HG03066 (cell line): ENCODE measurements around the gene WDR26.
"Not testable (repeated sequence)": the region's sequence is repeated elsewhere in the genome, so short reads cannot be mapped to it uniquely, and the experiment has no call there.

Experiments
- ATAC-seq: cut with Tn5 transposase; IDR thresholded peaks from one replicate; pipeline ENCODE4 v1.9.1; 2021; ENCODE audit warnings: low read depth; ENCODE audit not compliant: unreplicated experiment

The WDR26 gene

DNA sequence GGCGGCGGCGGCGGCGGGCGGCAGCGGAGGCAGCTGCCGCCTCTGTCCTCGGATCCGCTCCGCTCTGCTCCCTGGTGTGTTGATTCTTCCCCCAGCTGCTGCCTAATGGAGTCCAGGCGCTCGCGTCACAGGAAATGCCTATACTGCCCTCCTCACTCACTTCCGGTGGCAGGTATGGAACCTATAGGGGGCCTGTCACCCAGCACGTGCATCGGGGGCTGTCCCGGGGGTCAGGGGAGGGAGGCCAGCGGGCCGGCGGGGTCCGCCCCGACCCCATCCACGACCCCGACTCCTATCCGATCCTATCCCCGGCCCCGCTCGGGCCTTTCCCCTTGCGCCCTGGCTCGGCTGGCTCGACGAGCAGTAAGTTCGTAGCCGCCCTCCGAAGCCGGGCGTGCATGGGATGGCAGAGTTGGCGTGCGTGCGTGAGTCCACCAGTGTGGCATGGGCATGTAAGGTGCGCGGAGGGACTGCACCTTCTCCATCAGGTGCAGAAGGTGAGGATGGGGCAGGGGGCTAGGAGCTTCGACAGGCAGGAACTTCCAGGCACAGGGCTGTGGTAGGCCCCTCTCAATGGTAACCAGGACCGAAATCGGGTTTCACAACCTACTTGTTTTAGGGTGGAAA is at the start of gene WDR26:
TSS of gene WDR26 (minus strand) at position 107 of the 627 bp plus-strand sequence.
- peak; percentile 85 for ATAC-seq

DNA sequence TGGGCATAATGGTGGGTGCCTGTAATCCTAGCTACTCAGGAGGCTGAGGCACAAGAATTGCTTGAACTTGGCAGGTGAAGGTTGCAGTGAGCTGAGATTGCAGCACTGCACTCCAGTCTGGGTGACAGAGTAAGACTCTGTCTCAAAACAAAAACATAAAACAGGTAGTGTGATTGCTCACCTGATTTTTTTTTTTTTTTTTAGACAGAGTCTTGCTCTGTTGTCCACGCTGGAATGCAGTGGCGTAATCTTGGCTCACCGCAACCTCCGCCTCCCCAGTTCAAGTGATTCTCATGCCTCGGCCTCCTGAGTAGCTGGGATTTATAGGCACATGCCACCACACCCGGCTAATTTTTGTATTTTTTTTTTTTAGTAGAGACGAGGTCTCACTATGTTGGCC is 48.6 kb upstream of the WDR26 start:
- not testable (repeated sequence) for ATAC-seq

DNA sequence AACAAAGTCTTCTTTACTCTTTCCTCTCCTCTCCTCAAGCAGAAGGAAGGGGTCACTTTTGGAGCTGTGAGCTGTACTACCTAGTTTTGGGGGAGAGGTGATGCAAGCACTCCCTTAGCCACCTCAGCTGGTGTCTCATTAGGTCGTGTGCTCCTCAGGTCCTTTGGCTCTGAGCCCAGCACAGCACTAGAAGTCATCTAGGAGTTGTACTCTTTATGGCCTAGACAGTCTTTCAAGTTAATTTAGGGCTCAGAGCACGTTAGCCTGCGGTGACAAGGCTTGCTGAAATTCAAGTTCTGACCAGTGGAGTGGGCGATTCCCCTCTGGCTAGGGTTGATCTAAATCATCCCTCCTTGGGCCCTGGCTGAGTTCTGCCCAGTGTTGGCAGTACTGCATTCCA is 48.0 kb upstream of the WDR26 start:
- no peak for ATAC-seq

GRCh38 chr1:224481601-224482000 is 47.0 kb upstream of the WDR26 start:
- ATAC-seq = no peak

DNA sequence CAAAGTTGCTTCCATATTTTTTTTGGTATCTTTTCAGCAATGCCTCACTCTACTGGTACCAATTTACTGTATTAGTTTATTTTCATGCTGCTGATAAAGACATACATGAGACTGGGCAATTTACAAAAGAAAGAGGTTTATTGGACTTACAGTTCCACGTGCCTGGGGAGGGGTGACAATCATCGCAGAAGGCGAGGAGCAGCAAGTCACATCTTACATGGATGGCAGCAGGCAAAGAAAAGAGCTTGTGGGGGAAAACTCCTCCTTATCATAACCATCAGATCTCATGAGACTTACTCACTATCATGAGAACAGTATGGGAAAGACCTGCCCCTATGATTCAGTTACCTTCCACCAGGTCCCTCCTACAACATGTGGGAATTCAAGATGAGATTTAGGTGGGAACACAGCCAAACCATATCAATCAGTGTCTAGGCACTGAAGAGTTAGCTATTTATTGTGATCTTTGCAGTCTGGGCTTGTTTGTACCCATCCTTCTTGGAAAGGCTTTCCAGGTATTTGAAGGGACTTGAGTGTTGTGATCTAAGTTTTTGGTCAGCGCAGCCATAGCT is 46.4 kb upstream of the WDR26 start:
- not testable (repeated sequence) for ATAC-seq

GRCh38 chr1:224480200-224480599 is 45.6 kb upstream of the WDR26 start:
- ATAC-seq = not testable (repeated sequence)

GRCh38 chr1:224472806-224473205 is 38.2 kb upstream of the WDR26 start:
- no peak for ATAC-seq

GRCh38 chr1:224466154-224466553 is 31.6 kb upstream of the WDR26 start:
- ATAC-seq = no peak

- ATAC-seq = no peak
Measured at GRCh38 chr1:224459966-224460365, 25.4 kb upstream of the WDR26 start.

DNA sequence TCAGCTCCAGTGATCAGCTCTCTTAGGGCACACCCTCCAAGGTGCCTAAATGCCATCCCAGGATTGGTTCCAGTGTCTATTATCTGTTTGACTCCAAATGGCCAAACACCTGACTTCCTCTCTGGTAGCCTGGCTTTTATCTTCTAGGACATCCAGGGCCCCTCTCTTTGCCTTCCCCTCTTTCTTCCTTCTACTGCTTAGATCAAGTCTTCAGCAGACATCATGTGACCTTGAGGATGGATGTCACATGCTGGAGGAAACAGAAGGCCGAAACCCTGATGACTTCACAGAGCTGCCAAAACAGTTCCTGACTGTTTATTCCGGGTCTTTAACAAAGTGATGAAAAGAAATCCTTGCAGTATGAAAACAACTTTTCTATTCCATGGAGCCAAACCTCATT is 24.4 kb upstream of the WDR26 start:
- no peak for ATAC-seq

DNA sequence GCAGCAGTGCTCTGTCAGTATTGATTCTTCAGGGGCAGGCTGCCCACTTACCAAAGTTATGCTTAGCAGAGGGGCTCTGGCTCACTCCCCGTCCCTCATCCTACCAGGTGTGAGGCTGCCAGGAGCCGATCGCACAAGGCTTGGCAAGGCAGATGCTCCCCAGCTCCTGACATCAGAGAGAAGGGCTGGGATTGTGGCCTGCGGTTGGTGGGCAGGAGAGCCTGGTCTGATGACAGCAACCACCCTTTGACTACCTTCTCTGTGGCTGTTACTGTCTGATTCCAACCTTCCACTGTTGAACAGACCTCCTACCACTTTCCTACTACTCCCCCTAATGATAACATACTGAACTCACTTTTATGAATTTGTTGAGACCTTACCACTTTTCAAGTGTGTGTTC is 23.7 kb upstream of the WDR26 start:
- no peak for ATAC-seq

GRCh38 chr1:224457782-224458144 is 23.2 kb upstream of the WDR26 start:
- no peak for ATAC-seq

DNA sequence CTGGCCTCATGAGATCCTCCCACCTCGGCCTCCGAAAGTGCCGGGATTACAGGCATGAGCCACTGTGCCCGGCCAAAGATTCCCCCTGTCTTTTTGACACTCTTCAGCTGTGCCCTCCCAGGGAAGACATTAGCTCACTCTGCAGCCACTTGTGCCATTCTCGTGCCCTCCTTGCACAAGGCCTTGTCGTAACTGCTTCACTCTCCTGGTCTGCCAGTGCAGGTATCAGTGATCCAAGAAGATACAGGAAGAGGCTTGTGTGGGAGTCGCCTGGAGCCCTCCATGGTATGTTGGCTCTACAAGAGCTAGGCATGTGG is 22.0 kb upstream of the WDR26 start:
- ATAC-seq = no peak

DNA sequence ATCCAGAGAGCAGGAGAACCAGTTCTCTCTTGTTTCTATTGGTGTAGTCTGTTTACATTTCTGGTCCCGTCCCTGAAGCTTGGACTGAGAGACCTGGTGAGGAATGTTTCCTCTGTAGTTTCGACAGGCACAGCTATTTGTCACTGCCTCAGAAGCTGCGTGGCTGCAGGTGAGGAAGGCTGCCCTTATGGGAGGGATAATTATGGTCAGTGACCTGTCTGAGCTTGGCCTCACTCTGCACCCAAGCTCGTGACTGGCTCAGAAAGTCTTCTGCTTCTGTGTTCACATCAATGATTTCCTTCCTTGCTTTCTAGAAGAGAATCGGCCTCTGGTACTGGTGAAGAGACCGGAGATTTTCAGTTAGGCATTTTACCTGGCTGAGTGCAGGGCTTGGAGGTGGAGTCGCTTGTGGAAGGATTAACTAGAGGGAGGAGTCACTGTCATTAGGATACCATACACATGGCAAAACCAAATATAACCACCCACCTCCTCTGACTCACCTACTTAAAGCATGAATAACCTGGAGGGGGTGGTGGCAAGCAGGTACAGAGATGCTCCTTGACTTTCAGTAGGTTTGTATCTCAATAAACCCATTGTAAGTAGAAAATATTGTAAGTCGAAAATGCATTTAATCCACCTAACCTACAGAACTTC is 19.9 kb upstream of the WDR26 start:
- no peak for ATAC-seq

GRCh38 chr1:224450561-224451350 is 16.2 kb upstream of the WDR26 start:
- no peak for ATAC-seq

GRCh38 chr1:224450159-224450558 is 15.6 kb upstream of the WDR26 start:
- ATAC-seq = no peak

- no peak for ATAC-seq
Measured at GRCh38 chr1:224448453-224449017, 13.9 kb upstream of the WDR26 start.

- no peak for ATAC-seq
Measured at GRCh38 chr1:224447971-224448370, 13.4 kb upstream of the WDR26 start.

DNA sequence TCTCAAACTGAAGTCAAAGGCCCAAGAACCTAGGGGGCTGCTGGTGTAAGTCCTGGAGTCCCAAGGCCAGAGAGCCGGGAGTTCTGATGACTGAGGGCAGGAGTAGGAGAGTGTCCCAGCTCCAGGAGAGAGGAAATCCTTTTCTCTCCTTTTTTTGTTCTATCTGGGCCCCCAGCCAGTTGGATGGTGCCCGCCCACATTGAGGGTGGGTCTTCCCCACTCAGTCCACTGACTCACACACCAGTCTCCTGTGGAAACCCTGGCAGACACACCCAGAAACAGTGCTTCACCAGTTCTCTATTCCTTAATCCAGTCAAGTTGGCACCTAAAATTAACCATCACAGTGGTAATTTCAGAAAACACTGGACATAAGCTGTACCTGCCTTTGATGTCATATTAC is 12.7 kb upstream of the WDR26 start:
- no peak for ATAC-seq

- ATAC-seq = no peak
Measured at GRCh38 chr1:224438989-224439388, 4.4 kb upstream of the WDR26 start.

DNA sequence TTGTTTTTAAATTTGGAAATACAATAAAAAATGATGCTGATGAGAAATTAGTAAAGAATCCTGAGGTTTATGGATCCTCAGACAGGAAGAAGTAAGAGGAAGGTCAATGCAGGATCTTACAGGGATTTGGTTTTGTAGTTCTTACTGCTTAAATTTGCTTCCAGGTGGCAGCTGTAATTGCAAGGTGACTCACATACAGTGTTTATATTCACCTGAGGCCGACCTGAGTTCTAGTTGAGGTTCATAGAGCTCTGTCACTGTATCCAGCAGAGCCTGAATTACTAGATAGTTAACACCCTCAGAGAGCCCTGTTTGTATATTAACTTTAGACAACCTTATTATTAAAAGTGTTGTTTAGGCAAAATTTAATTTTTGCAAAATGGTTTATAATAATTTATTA is 1.4 kb upstream of the WDR26 start:
- ATAC-seq = no peak
